GM12875 (cell line): ENCODE measurements around the gene RNF38.
"Not testable (repeated sequence)": the region's sequence is repeated elsewhere in the genome, so short reads cannot be mapped to it uniquely, and the experiment has no call there.

ENCODE experiments used
- H3K4me3 ChIP-seq: one replicate; pipeline ENCODE4 v1.5.1; 2011; ENCODE audit warnings: low read depth, low read length, control low read depth
- CTCF ChIP-seq: IDR thresholded peaks from 2 replicates; pipeline ENCODE4 v1.5.1; 2011; ENCODE audit warnings: low read depth, mild to moderate bottlenecking, control low read depth, inconsistent platforms, low read length, moderate library complexity, borderline replicate concordance; ENCODE audit not compliant: insufficient read depth

RNF38 gene

GRCh38 chr9:36426348-36426747, 26.3 kb upstream of the RNF38 start:
- H3K4me3 ChIP-seq, result no peak overlapping the region
- TF ChIP-seq CTCF, result no peak

GRCh38 chr9:36424289-36425055, 24.4 kb upstream of the RNF38 start:
- H3K4me3 ChIP-seq, result no peak overlapping the region
- no peak for TF ChIP-seq CTCF

- H3K4me3 ChIP-seq, result no peak overlapping the region
- no peak for TF ChIP-seq CTCF
Observed at GRCh38 chr9:36423206-36423605, 23.1 kb upstream of the RNF38 start.

- no peak overlapping the region for H3K4me3 ChIP-seq
- no peak for TF ChIP-seq CTCF
Observed at GRCh38 chr9:36416890-36417289, 16.8 kb upstream of the RNF38 start.

GRCh38 chr9:36415822-36416525, 15.9 kb upstream of the RNF38 start:
- no peak for TF ChIP-seq CTCF
- H3K4me3 ChIP-seq, result no peak overlapping the region

GRCh38 chr9:36411410-36411809, 11.3 kb upstream of the RNF38 start:
- not testable (repeated sequence) for H3K4me3 ChIP-seq

GRCh38 chr9:36409076-36409475, 9.0 kb upstream of the RNF38 start:
- not testable (repeated sequence) for H3K4me3 ChIP-seq

- H3K4me3 ChIP-seq, result no peak overlapping the region
- peak; percentile 80 for TF ChIP-seq CTCF
Observed at GRCh38 chr9:36407122-36407723, 7.2 kb upstream of the RNF38 start.
